GM12892 (cell line): ENCODE data around the gene CCRL2.

ENCODE experiments used
- POLR2A ChIP-seq: IDR thresholded peaks from 2 replicates; pipeline ENCODE4 v1.6.1; 2011; ENCODE audit warnings: low read depth, low read length, control low read depth
- POLR2AphosphoS5 ChIP-seq: IDR thresholded peaks from 2 replicates; pipeline ENCODE4 v1.6.1; 2011; ENCODE audit warnings: low read depth, low read length, control low read depth
- TAF1 ChIP-seq: IDR thresholded peaks from 2 replicates; pipeline ENCODE4 v1.6.1; 2011; ENCODE audit warnings: low read depth, mild to moderate bottlenecking, control low read depth, low read length, borderline replicate concordance

- no peak for TF ChIP-seq TAF1
- no peak for TF ChIP-seq POLR2A
- no peak for TF ChIP-seq POLR2AphosphoS5
These were observed 9.9 kb downstream of the CCRL2 start for GRCh38 chr3:46416811-46417510.
